Head of caudate nucleus (tissue), 42 donors: ENCODE measurements around the gene BCORL1.

Experiments used
- DNase-seq, 42 donors: peaks; one replicate each; pipeline versions ENCODE4 v3.0.0 to v3.0.0-alpha.2; 2020 to 2021; ENCODE audit warnings: mixed read lengths in 7 of 42
- intact Hi-C: fragments of 100-400 bp; cut with DNase I; formaldehyde crosslinking; loops from one replicate; pipeline ENCODE4 v1.15.0; 2022

The BCORL1 gene

DNA sequence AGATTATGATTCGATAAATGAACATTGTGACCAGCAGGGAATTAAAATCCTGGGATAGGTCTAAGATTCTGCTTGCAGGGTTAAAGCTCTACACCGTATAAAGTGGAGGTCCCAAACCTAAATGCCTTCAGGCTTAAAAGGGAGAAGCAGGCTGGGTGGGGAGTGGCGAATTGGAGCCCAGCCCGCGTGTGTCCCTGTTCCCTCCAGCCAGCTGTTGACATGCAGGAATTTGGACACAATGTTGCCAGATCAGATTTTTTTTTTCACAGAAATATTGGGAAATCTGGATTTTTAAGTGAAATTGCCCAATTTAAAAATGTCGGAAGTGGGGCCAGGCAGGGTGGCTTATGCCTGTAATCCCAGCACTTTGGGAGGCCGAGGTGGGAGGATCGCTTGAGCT, 67.4 kb downstream of the BCORL1 start:
- intact Hi-C loops = no loop called here
- DNase-seq = no peak

DNA sequence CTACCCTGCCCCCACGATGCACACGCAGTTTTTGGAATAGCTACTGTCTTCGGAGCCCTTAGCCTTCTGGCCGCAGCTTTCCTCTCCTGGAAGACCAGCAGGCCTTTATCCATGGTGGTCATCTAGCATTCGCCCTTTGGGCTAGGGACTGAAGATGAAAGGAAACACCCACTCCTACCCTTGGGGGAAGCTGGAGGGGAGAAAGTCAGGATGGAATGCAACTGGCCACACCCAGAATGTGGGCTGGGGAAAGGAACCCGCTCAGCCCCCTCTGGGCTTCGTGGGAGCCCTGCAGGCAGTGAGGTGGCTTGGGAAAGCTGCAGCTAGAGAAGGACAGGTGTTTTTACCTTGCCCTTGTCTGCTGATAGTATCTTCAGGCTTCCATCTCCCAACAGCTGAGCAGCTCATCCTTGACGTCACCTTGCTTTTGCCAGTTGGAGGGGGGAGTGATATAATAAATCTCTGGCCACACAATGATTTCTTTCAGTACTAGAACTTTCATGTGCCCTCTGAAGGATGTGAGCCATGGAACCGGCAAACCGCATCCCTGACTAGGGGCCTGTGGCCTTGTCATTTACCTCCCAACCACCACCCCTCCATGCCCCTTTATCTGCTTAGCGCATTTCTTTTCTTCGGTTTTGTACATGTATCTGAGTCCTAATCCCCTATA, 68.9 kb downstream of the BCORL1 start:
- DNase-seq = no peak
- intact Hi-C loops = no loop called here

DNA sequence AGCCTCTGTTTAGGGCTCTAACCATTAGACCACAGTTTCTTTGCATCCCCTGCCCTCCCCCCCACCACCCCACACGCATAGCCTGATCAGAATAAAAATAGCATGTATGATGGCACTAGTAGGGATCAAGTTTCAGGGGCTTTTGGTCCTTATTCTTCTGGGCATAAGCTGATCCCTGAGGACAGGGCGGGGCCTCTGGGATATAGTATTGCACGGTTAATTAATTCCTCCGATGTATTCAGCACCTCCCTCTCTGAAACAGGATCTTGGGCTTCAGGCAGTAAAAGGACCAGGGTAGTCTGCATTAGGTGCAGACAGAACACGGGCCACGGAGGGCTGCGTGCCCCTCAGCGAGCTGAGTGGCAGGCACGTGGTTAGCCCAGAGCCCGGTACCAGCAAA, 70.8 kb downstream of the BCORL1 start:
- intact Hi-C loops = no loop called here
- DNase-seq = no peak

DNA sequence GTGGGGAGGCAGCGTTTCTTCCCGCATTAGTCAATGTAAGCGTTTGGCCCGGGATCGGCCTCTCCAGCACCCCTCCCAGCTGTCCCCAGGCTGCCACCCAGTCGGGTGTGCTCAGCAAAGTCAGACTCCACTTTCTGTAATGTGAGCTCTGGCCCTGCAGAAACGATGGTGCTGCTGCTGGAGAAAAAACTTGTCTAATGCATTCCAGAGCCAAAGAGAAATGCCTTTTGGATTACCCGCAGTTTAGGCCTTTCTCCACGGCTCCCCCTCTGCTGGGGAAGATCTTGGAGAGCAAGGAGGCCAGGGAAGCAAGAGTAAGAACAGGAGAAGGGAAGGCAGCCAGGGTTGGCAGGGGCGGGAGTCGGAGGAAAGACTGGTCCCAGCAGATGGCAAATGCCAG, 72.7 kb downstream of the BCORL1 start:
- intact Hi-C loops = loop anchor here (5.0 kb wide), 1 partner anchor 448 kb away; no protein-coding TSS in a partner anchor
- DNase-seq = no peak

DNA sequence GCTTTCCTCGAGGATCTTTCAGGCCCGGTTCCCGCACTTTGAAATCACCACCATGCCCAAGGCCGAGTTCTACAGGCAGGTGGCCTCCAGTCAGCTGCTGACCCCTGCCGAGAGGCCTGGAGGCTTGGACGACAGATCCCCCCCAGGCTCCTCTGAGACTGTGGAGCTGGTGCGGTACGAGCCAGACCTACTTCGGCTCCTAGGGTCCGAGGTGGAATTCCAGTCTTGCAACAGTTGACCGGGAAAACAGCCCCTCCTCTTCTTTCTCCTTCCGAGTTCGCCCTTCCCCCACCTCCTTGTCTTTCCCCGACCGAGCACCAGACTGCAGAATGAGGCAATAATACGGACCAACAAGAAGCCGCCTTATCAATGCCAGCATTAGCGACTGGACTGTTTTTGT, 73.5 kb downstream of the BCORL1 start:
- DNase-seq = no peak
- intact Hi-C loops = loop anchor here (5.0 kb wide), 1 partner anchor 449 kb away; no protein-coding TSS in a partner anchor

DNA sequence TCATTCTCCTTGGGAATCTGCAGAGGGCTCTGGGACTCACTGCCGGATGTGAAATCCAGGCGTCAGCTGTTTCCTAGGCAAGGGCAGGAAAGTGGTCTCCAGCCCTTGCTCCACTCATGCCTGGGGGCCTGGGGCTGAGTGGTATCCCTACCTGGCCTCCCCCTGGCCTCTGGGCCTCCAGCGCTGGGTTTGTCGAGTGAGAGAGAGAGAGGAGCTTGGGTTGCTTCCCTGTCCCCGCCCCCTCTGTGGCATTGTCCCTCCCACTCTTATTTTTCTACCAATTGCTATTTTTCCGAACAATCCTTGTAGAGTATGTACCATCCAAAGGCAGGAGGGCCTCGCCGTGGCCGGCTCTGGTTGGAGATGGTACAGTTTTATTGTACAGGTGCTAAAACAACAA, 74.8 kb downstream of the BCORL1 start:
- DNase-seq = peak in 12 of 42 donors; percentile 3 to 48 (median 16)
- intact Hi-C loops = loop anchor here (5.0 kb wide), 1 partner anchor 450 kb away; no protein-coding TSS in a partner anchor

DNA sequence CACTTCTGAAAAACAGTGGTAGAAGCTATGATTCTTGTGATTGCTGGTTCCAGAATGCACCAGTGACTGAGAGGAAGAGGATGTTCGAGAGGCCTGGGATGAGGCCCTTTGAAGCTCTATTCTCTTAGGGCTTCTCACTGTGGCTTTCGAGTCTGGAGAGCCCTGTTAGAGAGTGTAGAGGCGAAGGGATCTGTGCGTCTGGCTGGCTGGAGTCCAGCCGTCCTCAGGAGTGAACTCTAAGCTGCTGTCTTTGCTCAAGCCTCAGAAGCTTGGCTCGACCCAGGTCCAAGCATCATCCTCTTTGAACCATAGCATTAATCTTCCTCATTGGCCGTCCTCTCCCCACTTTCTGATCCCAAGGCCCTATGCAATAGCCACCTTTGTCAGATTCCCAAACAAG, 76.2 kb downstream of the BCORL1 start:
- no peak for DNase-seq
- intact Hi-C loops = loop anchor here (2.0 to 5.0 kb wide), 2 partner anchors 132 to 451 kb away; no protein-coding TSS in a partner anchor

DNA sequence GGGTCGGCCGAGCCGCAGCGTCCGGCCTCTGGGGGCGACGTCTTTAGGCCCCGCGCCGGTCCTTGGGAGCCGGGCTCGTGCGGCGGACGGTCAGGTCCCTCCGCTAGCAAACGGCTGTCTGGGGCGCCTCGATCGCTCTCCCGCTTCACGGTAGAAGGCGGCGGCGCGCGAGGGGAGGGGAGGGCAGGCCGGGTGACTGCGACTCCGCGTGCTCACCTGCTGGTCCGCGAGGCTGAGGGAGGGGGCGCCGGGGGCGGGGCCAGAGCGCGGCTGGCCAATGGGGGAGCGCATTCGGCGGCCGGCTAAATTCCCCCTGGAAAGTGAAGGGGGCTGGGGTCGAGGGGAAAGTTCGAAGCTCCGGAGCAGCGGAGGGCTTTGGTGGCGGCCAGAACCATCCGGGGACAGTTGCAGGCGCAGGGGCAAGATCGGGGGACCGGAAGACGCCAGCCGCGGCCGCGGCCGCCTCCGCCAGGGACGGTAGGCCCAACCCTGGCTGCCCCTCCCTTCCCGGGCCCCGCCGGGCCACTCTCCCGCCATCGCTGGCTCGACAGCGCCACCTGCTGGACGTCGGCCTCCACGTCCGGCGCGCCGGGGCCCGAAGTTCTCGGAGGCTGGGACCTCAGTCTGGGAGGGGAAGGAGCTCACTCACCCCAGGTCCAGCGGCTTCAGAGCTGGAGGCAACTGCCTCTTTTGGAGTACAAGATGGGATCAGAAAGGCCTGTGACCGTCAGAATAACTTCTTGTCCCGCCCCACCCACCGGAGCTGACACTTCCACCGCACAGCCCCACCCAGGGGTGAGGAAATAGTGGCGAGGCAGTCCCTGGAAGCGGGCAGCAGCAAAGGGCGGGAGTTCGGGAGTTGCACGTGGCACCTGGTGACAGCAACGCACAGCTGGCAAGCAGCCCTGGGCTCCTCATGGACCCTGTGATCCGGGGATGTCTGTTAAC, 78.0 kb downstream of the BCORL1 start:
- intact Hi-C loops = no loop called here

DNA sequence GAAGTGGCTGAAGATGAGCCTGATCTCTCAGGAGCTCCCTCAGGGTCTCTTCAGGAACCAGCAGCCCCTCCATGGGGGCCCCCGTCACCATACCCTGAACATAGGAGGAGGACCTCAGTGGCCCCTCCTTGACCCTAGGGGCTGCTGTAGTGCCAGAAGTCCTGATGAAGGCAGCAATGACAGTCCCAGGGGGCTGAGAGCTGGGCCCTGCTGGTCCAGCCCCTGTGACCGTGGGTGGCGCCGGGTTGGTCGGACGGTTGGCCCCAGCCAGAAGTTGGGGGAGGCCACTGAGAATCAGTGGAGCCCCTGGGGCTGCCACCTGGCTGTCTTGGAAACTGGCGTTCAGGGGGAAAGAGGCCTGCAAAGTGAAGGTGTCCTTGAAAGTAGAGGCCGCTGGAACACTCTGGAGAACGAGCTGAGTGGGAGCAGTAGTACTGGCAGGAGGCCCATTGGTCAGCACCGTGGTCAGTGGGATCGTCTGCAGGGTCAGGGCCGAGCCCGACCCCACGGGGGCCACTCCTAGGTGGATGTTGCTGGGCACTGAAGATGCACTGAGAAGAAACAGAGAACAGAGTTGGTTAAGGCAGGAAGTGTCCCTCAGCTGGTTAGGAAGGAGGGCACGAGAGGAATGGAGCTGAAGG, 84.7 kb downstream of the BCORL1 start:
- intact Hi-C loops = no loop called here

More for the DNA sequence above, 78.0 kb downstream of the BCORL1 start:
- peak; percentile 33 to 91 (median 77) for DNase-seq

DNA sequence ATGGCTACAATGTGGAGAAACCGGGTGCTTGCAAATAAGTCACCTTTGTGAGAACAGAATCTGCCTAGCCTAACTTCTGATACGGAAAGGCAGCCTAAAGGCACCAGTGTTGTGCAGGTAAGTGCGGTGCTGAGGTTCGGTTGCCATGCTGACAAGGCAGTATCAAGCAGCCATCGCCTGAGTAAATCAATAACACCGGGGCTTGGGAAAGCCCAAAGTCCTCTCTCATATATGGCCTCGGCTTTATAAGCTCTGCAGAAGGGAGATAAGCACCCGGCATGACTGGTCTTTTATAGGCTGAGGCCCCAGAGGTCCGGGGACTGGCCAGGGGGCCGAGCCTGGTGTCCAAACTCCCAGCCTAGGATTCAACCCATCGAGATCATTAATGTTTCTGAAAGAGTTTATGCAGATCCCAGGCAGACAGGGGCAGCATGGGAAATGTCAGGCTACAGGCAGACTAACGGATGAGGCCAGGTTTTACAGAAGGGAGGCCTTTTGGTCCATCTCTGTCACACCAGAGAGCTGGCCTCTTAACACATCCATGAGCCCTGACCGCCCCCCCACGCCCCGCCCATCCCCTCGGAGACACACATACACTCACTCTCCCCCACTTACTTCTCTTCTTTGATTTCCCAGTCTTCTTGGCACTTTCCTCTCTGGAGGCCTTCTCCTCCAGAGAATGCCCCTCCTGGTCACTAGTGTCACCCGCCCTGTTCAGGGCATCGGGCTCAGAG, 89.3 kb downstream of the BCORL1 start:
- intact Hi-C loops = loop anchor here (5.0 kb wide), 1 partner anchor 126 kb away; no protein-coding TSS in a partner anchor

More for the DNA sequence above, 84.7 kb downstream of the BCORL1 start:
- no peak for DNase-seq

DNA sequence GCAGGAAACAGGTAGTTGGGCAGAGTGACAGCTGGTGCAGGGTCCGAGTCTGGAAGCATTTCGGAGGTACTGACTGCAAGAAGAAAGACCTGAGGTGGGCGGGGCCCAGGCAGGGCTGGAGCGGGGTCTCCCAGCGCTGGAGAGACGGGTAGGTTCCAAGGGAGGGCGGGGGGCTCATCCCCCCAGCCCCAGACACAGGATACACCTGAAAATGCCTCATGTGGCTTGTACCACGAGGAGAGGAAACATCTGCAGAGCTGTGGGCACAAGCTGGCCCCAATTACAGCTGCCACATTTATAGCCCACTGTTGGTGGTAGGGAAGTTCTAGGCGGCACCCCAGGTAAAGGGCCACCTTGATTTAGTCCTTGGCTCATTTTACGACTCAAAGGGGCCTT, 89.9 kb downstream of the BCORL1 start:
- no peak for DNase-seq
- intact Hi-C loops = loop anchor here (5.0 kb wide), 1 partner anchor 125 kb away; no protein-coding TSS in a partner anchor

More for the DNA sequence above, 89.3 kb downstream of the BCORL1 start:
- DNase-seq = no peak

DNA sequence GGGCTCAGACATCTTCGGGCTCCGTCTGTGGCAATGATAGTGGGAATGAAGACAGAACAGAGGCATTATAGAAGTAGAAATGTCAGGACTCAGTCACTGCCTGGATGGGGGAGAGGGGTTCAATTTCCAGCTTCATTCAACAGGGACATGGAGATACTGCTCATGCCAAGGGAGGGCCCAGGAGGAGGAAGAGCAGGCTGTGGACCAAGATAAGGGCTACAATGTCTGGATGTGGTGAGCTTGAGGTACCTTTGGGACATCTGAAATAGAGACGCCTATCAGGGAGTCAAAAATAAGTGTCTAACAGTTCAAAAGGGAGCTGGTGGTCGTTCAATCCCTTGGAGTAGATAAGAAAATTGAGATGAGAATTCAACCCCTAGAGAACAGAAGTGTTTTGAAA, 93.3 kb downstream of the BCORL1 start:
- intact Hi-C loops = no loop called here
- DNase-seq = no peak

DNA sequence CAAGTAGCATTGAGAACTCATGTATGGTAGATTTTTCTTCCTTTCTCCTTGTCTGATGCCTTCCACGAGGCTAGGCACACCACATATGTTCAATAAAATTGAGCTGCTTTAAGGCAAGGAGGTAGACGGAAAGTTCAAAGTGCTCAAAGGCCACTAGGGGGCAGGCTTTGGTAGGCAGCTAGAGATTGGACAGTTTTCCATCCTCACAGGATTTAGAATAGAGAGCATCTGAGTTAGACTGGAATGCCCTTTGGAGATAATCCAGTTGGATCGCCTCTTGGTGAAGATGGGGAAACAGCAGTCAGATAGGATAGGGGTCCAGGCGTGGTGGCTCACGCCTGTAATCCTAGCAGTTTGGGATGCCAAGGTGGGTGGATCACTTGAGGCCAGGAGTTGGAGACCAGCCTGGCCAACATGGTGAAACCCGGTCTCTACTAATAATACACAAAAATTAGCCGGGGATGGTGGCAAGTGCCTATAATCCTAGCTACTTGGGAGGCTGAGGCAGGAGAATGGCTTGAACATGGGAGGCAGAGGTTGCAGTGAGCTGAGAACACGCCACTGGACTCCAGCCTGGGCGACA, 97.5 kb downstream of the BCORL1 start:
- intact Hi-C loops = no loop called here
- DNase-seq = peak; percentile 26 to 87 (median 68)

DNA sequence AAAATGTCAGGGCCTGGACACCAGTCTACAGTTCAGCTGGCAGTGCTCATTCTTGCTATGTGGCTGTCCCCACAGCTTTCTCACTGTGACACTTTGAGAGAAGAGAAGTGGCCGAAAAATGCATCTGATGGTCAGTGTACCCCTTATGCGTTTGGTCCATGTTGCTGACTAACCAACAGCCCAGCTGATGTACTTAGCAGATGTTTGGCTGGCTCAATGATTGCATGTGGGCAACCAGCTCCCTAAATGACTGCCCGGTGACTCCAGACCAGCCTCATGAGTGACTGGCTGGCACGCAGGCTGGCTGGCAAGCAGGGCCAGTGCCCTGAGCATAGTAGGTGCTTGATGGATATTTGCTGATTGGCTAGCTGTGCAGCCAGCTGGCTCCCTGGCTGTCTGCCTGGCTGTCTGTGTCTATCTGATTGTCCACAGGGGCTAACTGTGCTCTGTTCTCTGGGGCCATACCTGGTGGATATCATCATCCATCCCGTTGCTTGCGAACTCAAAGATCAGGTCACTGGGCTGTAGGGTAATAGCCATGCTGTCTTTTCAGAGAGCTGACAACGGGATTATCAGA, 98.4 kb downstream of the BCORL1 start:
- DNase-seq = peak in 1 of 42 donors; percentile 14
- intact Hi-C loops = no loop called here

DNA sequence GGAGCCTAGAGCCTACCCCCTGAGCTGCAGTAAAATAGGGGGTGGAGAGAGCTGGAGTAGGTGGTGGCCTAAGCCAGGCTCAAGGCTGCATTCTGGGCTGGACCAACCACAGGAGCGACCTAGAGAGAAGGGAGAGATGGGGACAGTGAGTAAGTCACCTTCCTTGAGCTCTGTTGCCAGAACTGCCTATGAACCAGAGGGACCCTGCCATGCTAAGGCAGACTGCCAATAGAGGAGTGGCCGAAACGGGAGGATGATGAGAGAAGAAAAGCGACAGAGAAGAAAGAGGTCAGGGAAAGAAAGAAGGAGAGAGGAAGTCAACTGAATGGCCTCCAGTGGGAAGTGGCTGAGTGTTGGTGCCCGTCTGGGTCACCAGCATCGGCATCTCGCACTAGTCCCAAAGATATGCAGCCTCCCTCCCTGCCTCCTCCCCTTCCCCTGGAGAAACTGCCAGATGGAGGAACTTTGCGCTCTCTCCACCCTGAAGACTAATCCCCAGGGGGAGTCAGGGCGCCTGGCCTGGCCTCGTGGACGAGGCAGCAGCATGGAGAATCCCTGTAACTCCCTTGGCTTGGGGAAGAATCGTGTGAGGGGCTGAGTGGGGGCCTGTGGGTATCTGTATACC, 99.1 kb downstream of the BCORL1 start:
- no peak for DNase-seq

DNA sequence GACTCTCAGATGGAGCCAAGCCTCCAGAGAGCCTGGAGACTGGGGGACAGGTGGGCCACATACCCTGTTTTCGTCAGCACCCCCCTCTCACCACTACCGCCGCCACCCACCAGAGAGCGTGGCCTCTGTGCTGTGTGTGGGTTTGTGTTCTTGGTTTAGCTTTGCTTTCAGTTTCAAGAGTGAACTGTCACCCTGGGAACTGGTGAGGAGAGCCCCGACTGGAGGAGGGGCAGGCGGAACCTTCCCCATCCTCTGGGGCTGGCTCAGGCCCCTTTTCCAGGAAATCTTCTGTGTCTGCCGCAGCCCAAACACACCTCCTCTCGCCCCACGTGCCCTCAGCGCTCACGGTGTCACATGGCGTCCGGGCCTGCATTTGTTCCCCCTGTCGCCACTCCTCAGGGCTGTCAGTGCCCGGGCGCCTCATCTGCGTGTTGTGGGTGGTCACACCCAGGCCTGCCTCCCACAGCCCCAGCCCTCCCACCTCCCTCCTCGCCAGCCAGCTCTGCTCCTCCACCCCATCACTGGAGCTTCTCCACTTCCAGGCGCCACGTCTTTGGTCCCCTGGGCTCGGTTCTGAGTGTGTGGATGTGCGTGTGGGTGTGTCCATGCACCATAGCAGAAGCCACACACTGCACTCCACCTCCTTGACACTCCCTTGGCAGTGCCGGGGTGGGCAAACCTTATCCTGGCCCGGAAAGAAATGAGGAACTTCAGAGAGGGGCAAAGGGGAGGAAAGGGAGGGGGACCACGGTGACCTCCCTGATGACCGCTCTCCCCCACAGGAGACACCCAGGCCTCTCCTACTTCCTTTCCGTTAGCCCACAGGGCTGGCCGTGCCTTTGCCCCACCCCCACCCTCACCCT, 100.0 kb downstream of the BCORL1 start:
- intact Hi-C loops = loop anchor here (2.0 kb wide), 1 partner anchor 108 kb away; no protein-coding TSS in a partner anchor

More for the DNA sequence above, 99.1 kb downstream of the BCORL1 start:
- intact Hi-C loops = loop anchor here (2.0 kb wide), 1 partner anchor 109 kb away; no protein-coding TSS in a partner anchor

More for the DNA sequence above, 100.0 kb downstream of the BCORL1 start:
- DNase-seq = peak in 15 of 42 donors; percentile 4 to 58 (median 14)
